Smooth muscle cell (in vitro differentiated cells): ENCODE results near the gene DCAF15. TPM values are rescaled to one million over a fixed set of nuclear protein-coding genes. Genes with fewer than 3 reads are reported as not detected.
A peak's percentile ranks its signal among the peaks of the same experiment; 100 is the strongest.

ENCODE experiments used
- DNase-seq: peaks from one replicate; lab custom pipeline; 2025; ENCODE audit not compliant: unreplicated experiment; lab: John Stamatoyannopoulos, UW
- H2AFZ ChIP-seq: fragments of 200-600 bp; sonication (generic); 2 replicates; pipeline ENCODE4 v1.6.0; 2016; ENCODE audit warnings: antibody characterized with exemption, low read depth, mild to moderate bottlenecking
- H3F3A ChIP-seq: fragments of 200-600 bp; sonication (generic); 2 replicates; pipeline ENCODE4 v1.6.0; 2017; ENCODE audit warnings: antibody characterized with exemption, low read depth
- H3K27ac ChIP-seq: fragments of 200-600 bp; sonication (generic); 2 replicates; pipeline ENCODE4 v1.5.1; 2016; ENCODE audit warnings: low read depth, mild to moderate bottlenecking
- H3K27me3 ChIP-seq: fragments of 200-600 bp; sonication (generic); 2 replicates; pipeline ENCODE4 v1.6.1; 2016; ENCODE audit warnings: low read depth, mild to moderate bottlenecking
- H3K36me3 ChIP-seq: fragments of 200-600 bp; sonication (generic); 2 replicates; pipeline ENCODE4 v1.5.1; 2016; ENCODE audit warnings: low read depth
- H3K4me1 ChIP-seq: fragments of 200-600 bp; sonication (generic); 2 replicates; pipeline ENCODE4 v1.5.1; 2016; ENCODE audit warnings: low read depth
- H3K4me2 ChIP-seq: fragments of 200-600 bp; sonication (generic); 2 replicates; pipeline ENCODE4 v1.6.0; 2016; ENCODE audit warnings: mild to moderate bottlenecking
- H3K4me3 ChIP-seq: fragments of 200-600 bp; sonication (generic); 2 replicates; pipeline ENCODE4 v1.5.1; 2016; ENCODE audit warnings: mild to moderate bottlenecking
- H3K79me2 ChIP-seq: fragments of 200-600 bp; sonication (generic); 2 replicates; pipeline ENCODE4 v1.6.0; 2016; ENCODE audit warnings: low read depth, mild to moderate bottlenecking
- H3K9ac ChIP-seq: fragments of 200-600 bp; sonication (generic); 2 replicates; pipeline ENCODE4 v1.6.0; 2016; ENCODE audit warnings: low read depth
- H3K9me3 ChIP-seq: fragments of 200-600 bp; sonication (generic); replicated peaks from 2 replicates; pipeline ENCODE4 v1.5.1; 2016; ENCODE audit warnings: low read depth
- H4K20me1 ChIP-seq: fragments of 200-600 bp; sonication (generic); 2 replicates; pipeline ENCODE4 v1.6.0; 2016; ENCODE audit warnings: low read depth
- WGBS: methylation state at CpG from one replicate; pipeline ENCODE4 v1.1.7; 2016; ENCODE audit warnings: low lambda C conversion rate; 5-methylcytosine and 5-hydroxymethylcytosine counted together
- polyA plus RNA-seq: library from polyadenylated mRNA; unstranded; fragments of >200 nt; fragmentation: Nextera tagmentation; extraction: Ambion mirVana; gene quantifications from 2 replicates; pipeline ENCODE4 v1.2.1, GENCODE V29; 2016
- total RNA-seq: library from RNA; depleted of rRNA; stranded (reverse); fragments of >200 nt; gene quantifications from 2 replicates; pipeline ENCODE4 v1.2.3, GENCODE V29; 2014
- TF ChIP-seq, protein P1 (sequence below): fragments of 200-600 bp; sonication (generic); IDR thresholded peaks from 2 replicates; pipeline ENCODE4 v1.5.1; 2017; ENCODE audit warnings: borderline replicate concordance, mild to moderate bottlenecking, antibody characterized with exemption; ENCODE audit not compliant: insufficient read depth, poor library complexity, severe bottlenecking

The DCAF15 gene, protein sequence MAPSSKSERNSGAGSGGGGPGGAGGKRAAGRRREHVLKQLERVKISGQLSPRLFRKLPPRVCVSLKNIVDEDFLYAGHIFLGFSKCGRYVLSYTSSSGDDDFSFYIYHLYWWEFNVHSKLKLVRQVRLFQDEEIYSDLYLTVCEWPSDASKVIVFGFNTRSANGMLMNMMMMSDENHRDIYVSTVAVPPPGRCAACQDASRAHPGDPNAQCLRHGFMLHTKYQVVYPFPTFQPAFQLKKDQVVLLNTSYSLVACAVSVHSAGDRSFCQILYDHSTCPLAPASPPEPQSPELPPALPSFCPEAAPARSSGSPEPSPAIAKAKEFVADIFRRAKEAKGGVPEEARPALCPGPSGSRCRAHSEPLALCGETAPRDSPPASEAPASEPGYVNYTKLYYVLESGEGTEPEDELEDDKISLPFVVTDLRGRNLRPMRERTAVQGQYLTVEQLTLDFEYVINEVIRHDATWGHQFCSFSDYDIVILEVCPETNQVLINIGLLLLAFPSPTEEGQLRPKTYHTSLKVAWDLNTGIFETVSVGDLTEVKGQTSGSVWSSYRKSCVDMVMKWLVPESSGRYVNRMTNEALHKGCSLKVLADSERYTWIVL
- 12.4 and 15.9 TPM in 2 replicates for total RNA-seq
- polyA plus RNA-seq = 27.0 and 30.9 TPM in 2 replicates

DNA sequence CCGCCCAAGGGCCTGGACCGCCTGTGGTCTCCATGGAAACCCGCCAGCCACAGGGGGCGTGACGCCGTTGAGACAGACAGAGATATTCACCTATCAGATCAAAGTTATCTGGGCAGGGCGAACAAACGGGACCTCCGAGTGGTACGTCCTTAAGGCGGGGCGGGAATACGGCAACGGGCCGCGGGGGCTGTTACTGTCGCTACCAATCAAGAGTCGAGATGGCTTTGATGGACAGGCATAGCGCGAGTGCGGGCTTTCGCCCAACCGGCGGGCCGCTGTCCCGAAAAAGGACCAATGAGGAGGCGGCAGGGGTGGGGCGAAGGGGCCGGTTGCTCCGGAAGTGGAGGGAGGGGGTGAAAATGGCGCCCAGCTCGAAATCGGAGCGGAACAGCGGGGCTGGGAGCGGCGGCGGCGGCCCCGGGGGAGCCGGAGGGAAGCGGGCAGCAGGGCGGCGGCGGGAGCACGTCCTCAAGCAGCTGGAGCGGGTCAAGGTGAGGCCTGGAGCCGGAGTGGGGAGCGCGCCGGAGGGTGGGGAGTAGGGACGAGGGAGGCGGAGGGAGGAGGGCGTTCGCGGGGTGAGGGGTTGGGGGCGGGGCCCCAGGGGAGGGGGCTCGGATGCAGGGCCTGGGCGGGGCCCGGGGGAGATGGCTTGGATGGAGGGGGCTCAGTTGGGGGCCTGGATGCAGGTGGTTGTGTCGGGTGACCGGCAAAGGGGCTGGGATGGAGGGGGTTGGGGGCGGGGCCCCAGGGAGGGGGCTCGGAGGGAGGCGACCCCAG lies at the start of gene DCAF15:
Gene DCAF15 (plus strand): TSS at position 356 of the 777 bp plus-strand sequence. CDS start 4 bp downstream, at position 360.
- peaks cover 9% of the 10 kb centered on the region for H3K4me1 ChIP-seq
- H3F3A ChIP-seq = no peaks in the 10 kb centered on the region
- no peaks in the 10 kb centered on the region for H3K9me3 ChIP-seq
- H3K79me2 ChIP-seq = peaks cover 15% of the 10 kb centered on the region
- WGBS = 0% methylated on average over 52 of the region's 65 CpGs
- no peak within 1 kb of the TSS for H2AFZ ChIP-seq
- peak within 1 kb of the TSS; percentile 91 for H3K9ac ChIP-seq
- H3K4me3 ChIP-seq = peak within 1 kb of the TSS; percentile 95
- peak within 1 kb of the TSS; percentile 97 for H3K4me2 ChIP-seq
- H3K36me3 ChIP-seq = no peaks in the 10 kb centered on the region
- peak within 1 kb of the TSS; percentile 59 for H3K27ac ChIP-seq
- TF ChIP-seq, protein P1, sequence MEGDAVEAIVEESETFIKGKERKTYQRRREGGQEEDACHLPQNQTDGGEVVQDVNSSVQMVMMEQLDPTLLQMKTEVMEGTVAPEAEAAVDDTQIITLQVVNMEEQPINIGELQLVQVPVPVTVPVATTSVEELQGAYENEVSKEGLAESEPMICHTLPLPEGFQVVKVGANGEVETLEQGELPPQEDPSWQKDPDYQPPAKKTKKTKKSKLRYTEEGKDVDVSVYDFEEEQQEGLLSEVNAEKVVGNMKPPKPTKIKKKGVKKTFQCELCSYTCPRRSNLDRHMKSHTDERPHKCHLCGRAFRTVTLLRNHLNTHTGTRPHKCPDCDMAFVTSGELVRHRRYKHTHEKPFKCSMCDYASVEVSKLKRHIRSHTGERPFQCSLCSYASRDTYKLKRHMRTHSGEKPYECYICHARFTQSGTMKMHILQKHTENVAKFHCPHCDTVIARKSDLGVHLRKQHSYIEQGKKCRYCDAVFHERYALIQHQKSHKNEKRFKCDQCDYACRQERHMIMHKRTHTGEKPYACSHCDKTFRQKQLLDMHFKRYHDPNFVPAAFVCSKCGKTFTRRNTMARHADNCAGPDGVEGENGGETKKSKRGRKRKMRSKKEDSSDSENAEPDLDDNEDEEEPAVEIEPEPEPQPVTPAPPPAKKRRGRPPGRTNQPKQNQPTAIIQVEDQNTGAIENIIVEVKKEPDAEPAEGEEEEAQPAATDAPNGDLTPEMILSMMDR = no peak
- no peaks in the 10 kb centered on the region for H3K27me3 ChIP-seq
- H4K20me1 ChIP-seq = no peaks in the 10 kb centered on the region
- peak; percentile 93 for DNase-seq

DNA sequence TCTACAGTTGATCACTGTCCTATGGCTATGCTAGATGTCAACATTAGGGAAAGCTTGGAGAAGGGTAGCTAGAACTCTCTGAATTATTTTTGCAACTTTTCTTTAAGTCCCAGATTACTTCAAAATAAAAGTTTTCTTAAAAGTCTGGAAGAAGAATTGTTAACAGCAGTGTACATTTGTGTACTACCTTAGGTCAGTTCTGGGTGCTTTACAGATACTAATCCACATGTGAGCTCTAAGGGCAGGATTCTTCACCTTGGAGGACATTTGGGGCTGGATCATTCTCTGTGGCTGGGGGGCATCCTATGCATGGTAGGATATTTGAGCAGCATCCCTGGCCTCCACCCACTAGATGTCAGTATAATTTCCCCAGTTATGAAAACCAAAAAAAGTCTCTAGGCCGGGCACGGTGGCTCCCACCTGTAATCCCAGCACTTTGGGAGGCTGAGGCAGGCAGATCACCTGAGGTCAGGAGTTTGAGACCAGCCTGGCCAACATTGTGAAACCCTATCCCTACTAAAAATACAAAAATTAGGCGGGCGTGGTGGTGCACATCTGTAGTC lies 49.2 kb upstream of the DCAF15 start:
- no peaks in the 10 kb centered on the region for H4K20me1 ChIP-seq
- H3K27ac ChIP-seq = no peak overlapping the region
- DNase-seq = no peak
- H3K4me2 ChIP-seq = no peak overlapping the region
- H3F3A ChIP-seq = no peaks in the 10 kb centered on the region
- H3K4me1 ChIP-seq = peaks cover 8% of the 10 kb centered on the region
- 81% methylated on average over 4 of the region's 4 CpGs for WGBS
- H3K27me3 ChIP-seq = no peaks in the 10 kb centered on the region
- H2AFZ ChIP-seq = no peak overlapping the region
- H3K9me3 ChIP-seq = no peaks in the 10 kb centered on the region
- H3K36me3 ChIP-seq = no peaks in the 10 kb centered on the region
- H3K79me2 ChIP-seq = peaks cover 3% of the 10 kb centered on the region
- no peak overlapping the region for H3K9ac ChIP-seq
- TF ChIP-seq, protein P1 = peak; percentile 24
- H3K4me3 ChIP-seq = no peak overlapping the region

DNA sequence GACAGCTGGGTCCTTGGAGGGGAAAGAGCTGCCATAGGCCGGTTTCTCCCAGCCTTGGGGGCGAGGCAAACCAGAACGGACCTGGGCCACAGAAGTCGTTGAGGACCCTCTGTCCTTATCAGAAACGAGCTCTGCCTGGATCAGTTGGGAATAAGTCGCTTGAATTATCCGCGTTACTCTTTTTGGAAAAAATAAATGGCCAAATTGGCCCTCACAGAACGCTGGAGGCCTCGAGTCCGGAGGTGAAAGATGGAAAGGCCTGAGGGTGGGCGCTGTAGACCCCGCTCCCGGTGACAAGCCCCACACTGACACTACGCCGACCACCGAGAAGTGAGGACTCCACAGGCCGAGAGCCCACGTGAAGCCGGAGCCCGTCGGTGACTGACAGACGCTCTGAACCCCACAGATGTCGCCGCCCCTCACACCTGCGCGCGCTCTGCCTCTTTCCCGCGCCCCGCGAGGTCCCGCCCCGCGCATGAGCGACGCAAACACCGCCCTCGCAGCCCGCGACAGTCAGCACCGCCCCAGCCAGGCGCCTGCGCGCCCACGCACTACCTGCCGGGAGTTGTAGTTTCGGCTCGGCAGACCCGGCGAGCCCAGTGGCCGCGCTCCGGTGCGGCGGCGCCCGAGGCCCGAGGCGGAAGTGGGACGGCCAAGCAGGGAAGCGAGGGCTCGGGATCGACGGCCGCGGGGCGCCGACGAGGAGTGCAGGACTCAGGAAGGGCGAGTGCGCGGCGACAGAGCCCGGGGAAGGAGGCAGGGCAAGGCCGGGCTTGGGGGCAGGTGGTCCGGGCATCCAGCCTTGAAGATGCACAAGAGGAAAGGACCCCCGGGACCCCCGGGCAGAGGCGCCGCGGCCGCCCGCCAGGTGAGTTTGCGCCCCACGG lies 46.4 kb upstream of the DCAF15 start, which contains the start of the genes BRME1 and CC2D1A:
Gene BRME1 (minus strand): TSS at position 484 of the 887 bp plus-strand sequence. CDS start 1,225 bp downstream, outside the sequence.
Gene CC2D1A (plus strand): TSS at position 568 of the 887 bp plus-strand sequence. CDS start 241 bp downstream, at position 809.
- no peaks in the 10 kb centered on the region for H4K20me1 ChIP-seq
- peak within 1 kb of the TSS; percentile 98 for H3K4me2 ChIP-seq
- peak within 1 kb of the TSS; percentile 66 for H3K9ac ChIP-seq
- 11% methylated on average over 67 of the region's 86 CpGs for WGBS
- H3K36me3 ChIP-seq = no peaks in the 10 kb centered on the region
- peak within 1 kb of the TSS; percentile 95 for H3K4me3 ChIP-seq
- H3K4me1 ChIP-seq = peaks cover 8% of the 10 kb centered on the region
- no peak within 1 kb of the TSS for H3K27ac ChIP-seq
- no peaks in the 10 kb centered on the region for H3K27me3 ChIP-seq
- TF ChIP-seq, protein P1 = no peak
- no peaks in the 10 kb centered on the region for H3F3A ChIP-seq
- peak; percentile 50 for DNase-seq
- H2AFZ ChIP-seq = peak within 1 kb of the TSS; percentile 92
- H3K79me2 ChIP-seq = peaks cover 3% of the 10 kb centered on the region
- H3K9me3 ChIP-seq = no peaks in the 10 kb centered on the region
